IMR-90 (cell line): ENCODE results near the gene HDC.

Experiments
- CTCF ChIP-seq: conservative IDR thresholded peaks from 2 replicates; pipeline ENCODE4 v1.5.1; 2012; ENCODE audit warnings: mild to moderate bottlenecking, low read depth, low read length, improper control_type of control experiment
- ELK1 ChIP-seq: fragments of 150-350 bp; IDR thresholded peaks from 2 replicates; pipeline ENCODE4 v1.6.1; 2016; ENCODE audit warnings: low read depth, mild to moderate bottlenecking, low read length, moderate library complexity, borderline replicate concordance
- USF2 ChIP-seq: fragments of 150-350 bp; IDR thresholded peaks from 2 replicates; pipeline ENCODE4 v1.6.1; 2017; ENCODE audit warnings: mild to moderate bottlenecking, antibody characterized with exemption, low read length, low read depth

- TF ChIP-seq USF2 (no peak), CTCF (no peak), ELK1 (no peak)
Measured at GRCh38 chr15:50224606-50225005, 40.9 kb downstream of the HDC start.
